ENCODE data around the gene TCEAL1. TPM values are rescaled to one million over a fixed set of nuclear protein-coding genes. Genes with fewer than 3 reads are reported as not detected.

TCEAL1 gene
- total and polyA plus RNA-seq, 2 donors (not counting 1 experiment from before 2014, with no cell fraction given) = 12.5 to 16.7 TPM

- Mint-ChIP-seq H3K4me1 (no peaks in the 10 kb centered on the region), H3K27me3 (peaks cover 19% of the 10 kb centered on the region), H3K27ac (no peak overlapping the region), H3K9me3 (ENCODE audit: insufficient read depth) (no peaks in the 10 kb centered on the region), H3K4me3 (no peak overlapping the region)
- Histone ChIP-seq H3K9me3 (ENCODE audit: control extremely low read depth in 1 of 3, control insufficient read depth in 2 of 3, insufficient read depth in 1 of 3, low read length in 2 of 3) (no peaks in the 10 kb centered on the region), H3K4me3 (ENCODE audit: control extremely low read depth in 1 of 5, extremely low read depth in 1 of 5, insufficient read depth in 1 of 5, low read depth in 2 of 5, low read length in 4 of 5) (no peak overlapping the region), H3K4me1 (ENCODE audit: control insufficient read depth in 2 of 2, insufficient read depth in 2 of 2, low read length in 2 of 2) (no peaks in the 10 kb centered on the region), H4K20me1 (ENCODE audit: control insufficient read depth, insufficient read depth, low read length, poor library complexity, severe bottlenecking) (no peaks in the 10 kb centered on the region), H3K36me3 (replicated peaks in 1 of 2; ENCODE audit: control extremely low read depth in 1 of 2, control insufficient read depth in 1 of 2, extremely low read depth in 1 of 2, insufficient read depth in 2 of 2, low read length in 1 of 2) (no peaks in the 10 kb centered on the region), H2AFZ (ENCODE audit: insufficient read depth, low read depth, low read length, poor library complexity, severe bottlenecking) (no peak overlapping the region), H3K9ac (ENCODE audit: low read length) (no peak overlapping the region), H3K27me3 (replicated peaks in 1 of 4; ENCODE audit: control extremely low read depth in 1 of 4, control insufficient read depth in 3 of 4, insufficient read depth in 4 of 4, low read length in 3 of 4) (peaks cover 0 to 8% (median 2%) of the 10 kb centered on the region in 4 experiments), H3K79me2 (ENCODE audit: control insufficient read depth, insufficient read depth, low read length) (no peaks in the 10 kb centered on the region), H3K4me2 (replicated peaks; ENCODE audit: low read depth, low read length, poor library complexity, severe bottlenecking) (no peak overlapping the region), H3K27ac (ENCODE audit: low read length in 2 of 2) (no peak overlapping the region)
- intact Hi-C loops (cut with micrococcal nuclease) = no loop called here
- 57% methylated on average over 1 of the region's 4 CpGs for WGBS (ENCODE audit: insufficient coverage)
- CTCF ChIA-PET = no interaction called here
- no peak for ATAC-seq (ENCODE audit: low read depth)
- no peak for TF ChIP-seq CTCF (IDR thresholded peaks at IDR 0.05)
- no peak for TF ChIP-seq EZH2 (IDR thresholded peaks at IDR 0.05; ENCODE audit: borderline replicate concordance, insufficient read depth, low read depth, low read length, poor library complexity, severe bottlenecking)
- DNase-seq = no peak
- POLR2A ChIA-PET = no interaction called here
These were observed 11.8 kb downstream of the TCEAL1 start for GRCh38 chrX:103640401-103641155.

GRCh38 chrX:103644125-103644524 lies 15.3 kb downstream of the TCEAL1 start:
- CTCF ChIA-PET = no interaction called here
- H3K4me3 ChIP-seq (ENCODE audit: control extremely low read depth in 1 of 5, extremely low read depth in 1 of 5, insufficient read depth in 1 of 5, low read depth in 2 of 5, low read length in 4 of 5) = no peak overlapping the region
- H3K27ac ChIP-seq (ENCODE audit: low read length in 2 of 2) = no peak overlapping the region
- H3K9me3 Mint-ChIP-seq (ENCODE audit: insufficient read depth) = no peaks in the 10 kb centered on the region
- POLR2A ChIA-PET = no interaction called here
- ATAC-seq (ENCODE audit: low read depth) = no peak
- H3K9ac ChIP-seq (ENCODE audit: low read length) = no peak overlapping the region
- no peaks in the 10 kb centered on the region for H4K20me1 ChIP-seq (ENCODE audit: control insufficient read depth, insufficient read depth, low read length, poor library complexity, severe bottlenecking)
- H2AFZ ChIP-seq (ENCODE audit: insufficient read depth, low read depth, low read length, poor library complexity, severe bottlenecking) = no peak overlapping the region
- H3K27me3 Mint-ChIP-seq = peaks cover 26% of the 10 kb centered on the region
- intact Hi-C loops (cut with micrococcal nuclease) = no loop called here
- H3K4me3 Mint-ChIP-seq = no peak overlapping the region
- WGBS (ENCODE audit: insufficient coverage) = no CpG with 5 or more reads among the region's 1 CpG
- H3K27me3 ChIP-seq (replicated peaks in 1 of 4; ENCODE audit: control extremely low read depth in 1 of 4, control insufficient read depth in 3 of 4, insufficient read depth in 4 of 4, low read length in 3 of 4) = peaks cover 0 to 8% (median 2%) of the 10 kb centered on the region in 4 experiments
- no peaks in the 10 kb centered on the region for H3K36me3 ChIP-seq (replicated peaks in 1 of 2; ENCODE audit: control extremely low read depth in 1 of 2, control insufficient read depth in 1 of 2, extremely low read depth in 1 of 2, insufficient read depth in 2 of 2, low read length in 1 of 2)
- H3K79me2 ChIP-seq (ENCODE audit: control insufficient read depth, insufficient read depth, low read length) = no peaks in the 10 kb centered on the region
- no peak for TF ChIP-seq CTCF (IDR thresholded peaks at IDR 0.05)
- no peak for TF ChIP-seq EZH2 (IDR thresholded peaks at IDR 0.05; ENCODE audit: borderline replicate concordance, insufficient read depth, low read depth, low read length, poor library complexity, severe bottlenecking)
- no peaks in the 10 kb centered on the region for H3K9me3 ChIP-seq (ENCODE audit: control extremely low read depth in 1 of 3, control insufficient read depth in 2 of 3, insufficient read depth in 1 of 3, low read length in 2 of 3)
- H3K4me1 Mint-ChIP-seq = no peaks in the 10 kb centered on the region
- H3K27ac Mint-ChIP-seq = no peak overlapping the region
- H3K4me2 ChIP-seq (replicated peaks; ENCODE audit: low read depth, low read length, poor library complexity, severe bottlenecking) = no peak overlapping the region
- DNase-seq = no peak
- H3K4me1 ChIP-seq (ENCODE audit: control insufficient read depth in 2 of 2, insufficient read depth in 2 of 2, low read length in 2 of 2) = no peaks in the 10 kb centered on the region
